Osteoblast (primary cell): ENCODE results near the gene PARVA. TPM values are rescaled to one million over a fixed set of nuclear protein-coding genes. Genes with fewer than 3 reads are reported as not detected.

Experiments
- DNase-seq: peaks from one replicate; pipeline ENCODE4 v3.0.0; 2011; ENCODE audit warnings: low spot score, mixed read lengths; ENCODE audit not compliant: insufficient read length; ENCODE audit errors: missing footprints
- H2AFZ ChIP-seq: 2 replicates; pipeline ENCODE4 v1.6.0; 2011; ENCODE audit warnings: mild to moderate bottlenecking, low read length
- H3K27ac ChIP-seq: 2 replicates; pipeline ENCODE4 v1.5.1; 2011; ENCODE audit warnings: mild to moderate bottlenecking, low read depth, low read length, moderate library complexity
- H3K27me3 ChIP-seq: 2 replicates; pipeline ENCODE4 v1.6.0; 2012; ENCODE audit warnings: mild to moderate bottlenecking, control low read depth, inconsistent platforms, low read length, moderate library complexity; ENCODE audit not compliant: insufficient read depth
- H3K36me3 ChIP-seq: 2 replicates; pipeline ENCODE4 v1.5.1; 2011; ENCODE audit warnings: mild to moderate bottlenecking, low read length, control low read depth, moderate library complexity; ENCODE audit not compliant: insufficient read depth
- H3K4me1 ChIP-seq: 2 replicates; pipeline ENCODE4 v1.5.1; 2011; ENCODE audit warnings: mild to moderate bottlenecking, low read length, control low read depth, moderate library complexity; ENCODE audit not compliant: insufficient read depth
- H3K4me2 ChIP-seq: 2 replicates; pipeline ENCODE4 v1.6.0; 2011; ENCODE audit warnings: mild to moderate bottlenecking, low read length; ENCODE audit not compliant: insufficient read depth
- H3K4me3 ChIP-seq: fragments of 200-600 bp; sonication (generic); 3 replicates; pipeline ENCODE4 v1.5.1; 2012; ENCODE audit warnings: mild to moderate bottlenecking, low read length, inconsistent platforms; ENCODE audit not compliant: insufficient read depth
- H3K79me2 ChIP-seq: 2 replicates; pipeline ENCODE4 v1.6.0; 2012; ENCODE audit warnings: mild to moderate bottlenecking, low read length, control low read depth, inconsistent platforms; ENCODE audit not compliant: insufficient read depth
- H3K9me3 ChIP-seq: 2 replicates; pipeline ENCODE4 v1.5.1; 2011; ENCODE audit warnings: low read depth, low read length, control low read depth
- H4K20me1 ChIP-seq: 2 replicates; pipeline ENCODE4 v1.6.0; 2012; ENCODE audit warnings: mild to moderate bottlenecking, low read length, control low read depth; ENCODE audit not compliant: insufficient read depth
- CTCF ChIP-seq: IDR thresholded peaks from 2 replicates; pipeline ENCODE4 v1.5.1; 2011; ENCODE audit warnings: mild to moderate bottlenecking, low read depth, low read length, moderate library complexity; ENCODE audit errors: extremely low read depth
- total RNA-seq: library from RNA; depleted of rRNA; stranded (reverse); fragments of >200 nt; gene quantifications from 2 replicates; pipeline ENCODE4 v1.2.3, GENCODE V29; 2012

The PARVA gene
- total RNA-seq, 1 donor = 74.9 TPM

GRCh38 chr11:12528487-12528886 is 151.1 kb downstream of the PARVA start:
- TF ChIP-seq CTCF = no peak
- Histone ChIP-seq H3K4me2 (no peak overlapping the region), H3K4me1 (peaks cover 44% of the 10 kb centered on the region), H3K4me3 (no peak overlapping the region), H3K27ac (no peak overlapping the region), H4K20me1 (no peaks in the 10 kb centered on the region), H3K9me3 (no peaks in the 10 kb centered on the region), H2AFZ (no peak overlapping the region), H3K79me2 (no peaks in the 10 kb centered on the region), H3K27me3 (no peaks in the 10 kb centered on the region), H3K36me3 (peaks cover 41% of the 10 kb centered on the region)
- no peak for DNase-seq

- no peak for DNase-seq
- peak overlapping the region; percentile 42 for H3K27ac ChIP-seq
Measured at GRCh38 chr11:12529041-12529440, 151.7 kb downstream of the PARVA start.

GRCh38 chr11:12529793-12530192 is 152.4 kb downstream of the PARVA start:
- H3K27me3 ChIP-seq = no peaks in the 10 kb centered on the region
- no peaks in the 10 kb centered on the region for H4K20me1 ChIP-seq
- TF ChIP-seq CTCF = no peak
- H3K4me2 ChIP-seq = no peak overlapping the region
- H3K79me2 ChIP-seq = no peaks in the 10 kb centered on the region
- H2AFZ ChIP-seq = no peak overlapping the region
- peak overlapping the region; percentile 42 for H3K27ac ChIP-seq
- no peak for DNase-seq
- no peaks in the 10 kb centered on the region for H3K9me3 ChIP-seq
- peaks cover 37% of the 10 kb centered on the region for H3K36me3 ChIP-seq
- H3K4me3 ChIP-seq = no peak overlapping the region
- peaks cover 44% of the 10 kb centered on the region for H3K4me1 ChIP-seq

More at GRCh38 chr11:12529041-12529440, 151.7 kb downstream of the PARVA start:
- H4K20me1 ChIP-seq = no peaks in the 10 kb centered on the region
- no peaks in the 10 kb centered on the region for H3K9me3 ChIP-seq
- TF ChIP-seq CTCF = no peak
- no peak overlapping the region for H3K4me3 ChIP-seq
- no peak overlapping the region for H3K4me2 ChIP-seq
- peaks cover 44% of the 10 kb centered on the region for H3K4me1 ChIP-seq
- no peak overlapping the region for H2AFZ ChIP-seq
- peaks cover 41% of the 10 kb centered on the region for H3K36me3 ChIP-seq
- H3K79me2 ChIP-seq = no peaks in the 10 kb centered on the region
- no peaks in the 10 kb centered on the region for H3K27me3 ChIP-seq

- no peaks in the 10 kb centered on the region for H3K9me3 ChIP-seq
- peaks cover 32% of the 10 kb centered on the region for H3K36me3 ChIP-seq
- TF ChIP-seq CTCF = no peak
- no peak overlapping the region for H3K4me2 ChIP-seq
- no peaks in the 10 kb centered on the region for H3K79me2 ChIP-seq
- H3K4me1 ChIP-seq = peaks cover 44% of the 10 kb centered on the region
- H3K27ac ChIP-seq = no peak overlapping the region
- no peak overlapping the region for H3K4me3 ChIP-seq
- H3K27me3 ChIP-seq = no peaks in the 10 kb centered on the region
- no peak for DNase-seq
- H4K20me1 ChIP-seq = no peaks in the 10 kb centered on the region
- no peak overlapping the region for H2AFZ ChIP-seq
Measured at GRCh38 chr11:12531020-12531419, 153.6 kb downstream of the PARVA start.
